Fibroblast of lung (primary cell): ENCODE results near the gene YPEL4. TPM values are rescaled to one million over a fixed set of nuclear protein-coding genes. Genes with fewer than 3 reads are reported as not detected.

ENCODE experiments used
- DNase-seq, 2 donors: peaks; one replicate each; pipeline versions ENCODE4 v3.0.0 to v3.0.0-alpha.2; 2010; ENCODE audit warnings: low read depth in 2 of 2
- H2AFZ ChIP-seq: 2 replicates; pipeline ENCODE4 v1.5.1; 2012; ENCODE audit warnings: low read length, control low read depth, inconsistent platforms
- H3K27ac ChIP-seq: 2 replicates; pipeline ENCODE4 v1.5.1; 2011; ENCODE audit warnings: low read length, control low read depth; ENCODE audit not compliant: insufficient read depth
- H3K27me3 ChIP-seq: 2 replicates; pipeline ENCODE4 v1.5.1; 2011; ENCODE audit warnings: mild to moderate bottlenecking, low read length; ENCODE audit not compliant: control insufficient read depth, insufficient read depth
- H3K36me3 ChIP-seq: 2 replicates; pipeline ENCODE4 v1.5.1; 2011; ENCODE audit warnings: low read length; ENCODE audit not compliant: control insufficient read depth, insufficient read depth
- H3K4me1 ChIP-seq: 2 replicates; pipeline ENCODE4 v1.5.1; 2011; ENCODE audit warnings: low read length; ENCODE audit not compliant: control insufficient read depth, insufficient read depth; ENCODE audit errors: extremely low read depth
- H3K4me2 ChIP-seq: 2 replicates; pipeline ENCODE4 v1.5.1; 2011; ENCODE audit warnings: low read length, control low read depth; ENCODE audit not compliant: insufficient read depth; ENCODE audit errors: extremely low read depth
- H3K4me3 ChIP-seq, 4 experiments: fragments of 200-600 bp in 1 of 4; sonication (generic) in 1 of 4; replicated peaks in 1 of 4; 2 replicates each; pipeline ENCODE4 v1.5.1; 2011 to 2016; ENCODE audit warnings: low read length in 4 of 4, low read depth in 3 of 4, mild to moderate bottlenecking in 3 of 4, control low read depth in 2 of 4, inconsistent platforms in 1 of 4, mixed read lengths in 1 of 4; ENCODE audit not compliant: insufficient read depth in 1 of 4; ENCODE audit errors: control extremely low read depth in 1 of 4
- H3K79me2 ChIP-seq: 2 replicates; pipeline ENCODE4 v1.5.1; 2012; ENCODE audit warnings: mild to moderate bottlenecking, low read length, inconsistent platforms; ENCODE audit not compliant: control insufficient read depth, insufficient read depth
- H3K9ac ChIP-seq: 2 replicates; pipeline ENCODE4 v1.5.1; 2011; ENCODE audit warnings: mild to moderate bottlenecking, low read length, control low read depth; ENCODE audit not compliant: insufficient read depth
- H3K9me3 ChIP-seq: 2 replicates; pipeline ENCODE4 v1.5.1; 2012; ENCODE audit warnings: low read depth, low read length; ENCODE audit not compliant: control insufficient read depth, insufficient read depth
- H4K20me1 ChIP-seq: 2 replicates; pipeline ENCODE4 v1.5.1; 2011; ENCODE audit warnings: low read length; ENCODE audit not compliant: control insufficient read depth, insufficient read depth; ENCODE audit errors: extremely low read depth
- CTCF ChIP-seq, 2 donors: IDR thresholded peaks in 1 of 2; conservative IDR thresholded peaks in 1 of 2; 1 replicate in 1 of 2; 2 replicates in 1 of 2; pipeline ENCODE4 v1.5.1; 2011 to 2012; ENCODE audit warnings: low read length in 2 of 2, control low read depth in 1 of 2, inconsistent platforms in 1 of 2, low read depth in 1 of 2, mild to moderate bottlenecking in 1 of 2
- EZH2 ChIP-seq: IDR thresholded peaks from 2 replicates; pipeline ENCODE4 v1.5.1; 2012; ENCODE audit warnings: low read length, control low read depth, mild to moderate bottlenecking; ENCODE audit errors: missing control alignments
- polyA plus RNA-seq, 2 donors: library from polyadenylated mRNA; depleted of rRNA in 1 of 2; stranded (reverse) in 1 of 2; unstranded in 1 of 2; fragments of >200 nt; gene quantifications; 2 replicates each; pipeline ENCODE4 v1.2.1, GENCODE V29; 2011 to 2012; ENCODE audit warnings: missing spikeins in 1 of 2
- total RNA-seq: library from RNA; depleted of rRNA; stranded (reverse); fragments of >200 nt; gene quantifications from 2 replicates; pipeline ENCODE4 v1.2.1, GENCODE V29; 2014

Gene YPEL4
- total and polyA plus RNA-seq, 2 donors (not counting 1 experiment from before 2014, with no cell fraction given) = 0.59 to 2.3 TPM

- no peak overlapping the region for H3K4me2 ChIP-seq
- H3K36me3 ChIP-seq = no peaks in the 10 kb centered on the region
- H3K27ac ChIP-seq = no peak overlapping the region
- DNase-seq = no peak
- no peak for TF ChIP-seq EZH2
- no peak for TF ChIP-seq CTCF (conservative IDR thresholded peaks at IDR 0.05 in 1 of 2, IDR thresholded peaks at IDR 0.05 in 1 of 2; ENCODE audit: low read depth in 1 of 2, low read length in 2 of 2)
- H2AFZ ChIP-seq = no peak overlapping the region
- H3K9ac ChIP-seq = no peak overlapping the region
- no peaks in the 10 kb centered on the region for H3K9me3 ChIP-seq
- peaks cover 3% of the 10 kb centered on the region for H3K4me1 ChIP-seq
- no peak overlapping the region for H3K4me3 ChIP-seq
- peaks cover 12% of the 10 kb centered on the region for H3K27me3 ChIP-seq
- peaks cover 21% of the 10 kb centered on the region for H3K79me2 ChIP-seq
- H4K20me1 ChIP-seq = no peaks in the 10 kb centered on the region
Observed at GRCh38 chr11:57635246-57635645, 14.5 kb downstream of the YPEL4 start.

DNA sequence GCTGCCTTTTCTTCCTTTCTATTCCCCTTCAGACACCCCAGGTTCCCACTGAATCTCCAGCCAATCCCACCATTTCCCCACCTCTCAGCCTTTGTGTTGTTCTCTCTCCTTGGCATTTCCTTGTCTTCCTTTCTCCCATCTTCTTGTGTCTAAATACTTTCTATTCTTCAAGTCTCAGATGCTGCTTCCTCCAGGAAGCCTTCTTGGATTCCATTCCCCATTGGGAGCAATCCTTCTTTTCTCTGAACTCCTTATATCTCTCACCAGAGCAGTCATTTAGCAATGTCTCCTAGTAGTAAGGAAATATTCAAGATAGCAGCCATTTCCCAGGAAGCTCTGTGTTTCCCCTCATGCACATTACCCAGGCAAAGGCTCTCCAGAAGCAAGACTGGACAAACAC, 15.4 kb downstream of the YPEL4 start:
- no peaks in the 10 kb centered on the region for H3K9me3 ChIP-seq
- no peak overlapping the region for H3K27ac ChIP-seq
- TF ChIP-seq CTCF (conservative IDR thresholded peaks at IDR 0.05 in 1 of 2, IDR thresholded peaks at IDR 0.05 in 1 of 2; ENCODE audit: low read depth in 1 of 2, low read length in 2 of 2) (no peak), EZH2 (no peak)
- no peak overlapping the region for H3K9ac ChIP-seq
- DNase-seq = no peak
- H4K20me1 ChIP-seq = no peaks in the 10 kb centered on the region
- no peaks in the 10 kb centered on the region for H3K36me3 ChIP-seq
- no peak overlapping the region for H3K4me3 ChIP-seq
- H3K4me1 ChIP-seq = no peaks in the 10 kb centered on the region
- H3K4me2 ChIP-seq = no peak overlapping the region
- H2AFZ ChIP-seq = no peak overlapping the region
- H3K79me2 ChIP-seq = peaks cover 11% of the 10 kb centered on the region
- H3K27me3 ChIP-seq = peaks cover 12% of the 10 kb centered on the region

GRCh38 chr11:57633394-57634070, 16.2 kb downstream of the YPEL4 start:
- Histone ChIP-seq H3K4me3 (no peak overlapping the region), H3K36me3 (no peaks in the 10 kb centered on the region), H3K9ac (no peak overlapping the region), H3K4me2 (no peak overlapping the region), H3K79me2 (peaks cover 4% of the 10 kb centered on the region), H3K27ac (no peak overlapping the region), H3K4me1 (no peaks in the 10 kb centered on the region), H3K27me3 (peaks cover 12% of the 10 kb centered on the region), H3K9me3 (no peaks in the 10 kb centered on the region), H4K20me1 (no peaks in the 10 kb centered on the region), H2AFZ (no peak overlapping the region)
- TF ChIP-seq CTCF (conservative IDR thresholded peaks at IDR 0.05 in 1 of 2, IDR thresholded peaks at IDR 0.05 in 1 of 2; ENCODE audit: low read depth in 1 of 2, low read length in 2 of 2) (no peak), EZH2 (no peak)
- no peak for DNase-seq
